ENCODE measurements around the gene MET.

MET gene

GRCh38 chr7:116692401-116693308 lies 20.7 kb downstream of the MET start:
- no peak for DNase-seq (ENCODE audit: low spot score)
- in situ Hi-C loops (cut with MboI; ENCODE audit: low sequenced_read_pairs, unreplicated experiment), result no loop called here
- no peak for TF ChIP-seq CTCF (IDR thresholded peaks at IDR 0.05; ENCODE audit: borderline replicate concordance, control extremely low read depth, extremely low read depth, insufficient read depth, missing control alignments)

- in situ Hi-C loops (cut with MboI; ENCODE audit: low sequenced_read_pairs, unreplicated experiment), result no loop called here
- TF ChIP-seq CTCF (IDR thresholded peaks at IDR 0.05; ENCODE audit: borderline replicate concordance, control extremely low read depth, extremely low read depth, insufficient read depth, missing control alignments), result no peak
- DNase-seq (ENCODE audit: low spot score), result no peak
Observed at GRCh38 chr7:116696707-116697106, 24.7 kb downstream of the MET start.

GRCh38 chr7:116697152-116697551 lies 25.2 kb downstream of the MET start:
- TF ChIP-seq CTCF (IDR thresholded peaks at IDR 0.05; ENCODE audit: borderline replicate concordance, control extremely low read depth, extremely low read depth, insufficient read depth, missing control alignments), result no peak
- no peak for DNase-seq (ENCODE audit: low spot score)
- in situ Hi-C loops (cut with MboI; ENCODE audit: low sequenced_read_pairs, unreplicated experiment), result no loop called here

GRCh38 chr7:116697761-116698160 lies 25.8 kb downstream of the MET start:
- TF ChIP-seq CTCF (IDR thresholded peaks at IDR 0.05; ENCODE audit: borderline replicate concordance, control extremely low read depth, extremely low read depth, insufficient read depth, missing control alignments), result no peak
- in situ Hi-C loops (cut with MboI; ENCODE audit: low sequenced_read_pairs, unreplicated experiment), result no loop called here
- no peak for DNase-seq (ENCODE audit: low spot score)

GRCh38 chr7:116698396-116698795 lies 26.4 kb downstream of the MET start:
- in situ Hi-C loops (cut with MboI; ENCODE audit: low sequenced_read_pairs, unreplicated experiment), result no loop called here
- no peak for TF ChIP-seq CTCF (IDR thresholded peaks at IDR 0.05; ENCODE audit: borderline replicate concordance, control extremely low read depth, extremely low read depth, insufficient read depth, missing control alignments)
- DNase-seq (ENCODE audit: low spot score), result no peak

- no peak for DNase-seq (ENCODE audit: low spot score)
- no peak for TF ChIP-seq CTCF (IDR thresholded peaks at IDR 0.05; ENCODE audit: borderline replicate concordance, control extremely low read depth, extremely low read depth, insufficient read depth, missing control alignments)
- in situ Hi-C loops (cut with MboI; ENCODE audit: low sequenced_read_pairs, unreplicated experiment), result no loop called here
Observed at GRCh38 chr7:116698930-116699721, 27.1 kb downstream of the MET start.
